GM12878 (cell line): ENCODE results near the gene HSF4.

Source experiments
- BHLHE40 ChIP-seq, 2 experiments: fragments of 450-650 bp in 1 of 2; IDR thresholded peaks; 2 replicates each; pipeline ENCODE4 v1.6.1; 2011 to 2017; ENCODE audit warnings: low read depth in 2 of 2, borderline replicate concordance in 1 of 2, improper control_type of control experiment in 1 of 2, low read length in 1 of 2, mild to moderate bottlenecking in 1 of 2
- POLR2AphosphoS5 ChIP-seq: IDR thresholded peaks from 2 replicates; pipeline ENCODE4 v1.6.1; 2011; ENCODE audit warnings: mild to moderate bottlenecking, low read length, inconsistent platforms
- TARDBP ChIP-seq: IDR thresholded peaks from 2 replicates; pipeline ENCODE4 v1.6.1; 2016; ENCODE audit warnings: borderline replicate concordance
- YY1 ChIP-seq: IDR thresholded peaks from 2 replicates; pipeline ENCODE4 v1.6.1; 2011; ENCODE audit warnings: low read depth, mild to moderate bottlenecking, low read length
- ZNF217 ChIP-seq: fragments of 450-650 bp; IDR thresholded peaks from 2 replicates; pipeline ENCODE4 v1.6.1; 2017; ENCODE audit warnings: antibody characterized with exemption, mild to moderate bottlenecking
- TF ChIP-seq, protein P1 (sequence below): fragments of 450-650 bp; IDR thresholded peaks from 2 replicates; pipeline ENCODE4 v1.6.1; 2017; ENCODE audit warnings: mild to moderate bottlenecking, moderate library complexity
- TF ChIP-seq, protein P2 (sequence below): fragments of 450-650 bp; IDR thresholded peaks from 2 replicates; pipeline ENCODE4 v1.6.1; 2014; ENCODE audit warnings: mild to moderate bottlenecking
- TF ChIP-seq, protein P3 (sequence below): fragments of 450-650 bp; IDR thresholded peaks from 2 replicates; pipeline ENCODE4 v1.6.1; 2018; ENCODE audit warnings: borderline replicate concordance, mild to moderate bottlenecking; ENCODE audit not compliant: partially characterized antibody

DNA sequence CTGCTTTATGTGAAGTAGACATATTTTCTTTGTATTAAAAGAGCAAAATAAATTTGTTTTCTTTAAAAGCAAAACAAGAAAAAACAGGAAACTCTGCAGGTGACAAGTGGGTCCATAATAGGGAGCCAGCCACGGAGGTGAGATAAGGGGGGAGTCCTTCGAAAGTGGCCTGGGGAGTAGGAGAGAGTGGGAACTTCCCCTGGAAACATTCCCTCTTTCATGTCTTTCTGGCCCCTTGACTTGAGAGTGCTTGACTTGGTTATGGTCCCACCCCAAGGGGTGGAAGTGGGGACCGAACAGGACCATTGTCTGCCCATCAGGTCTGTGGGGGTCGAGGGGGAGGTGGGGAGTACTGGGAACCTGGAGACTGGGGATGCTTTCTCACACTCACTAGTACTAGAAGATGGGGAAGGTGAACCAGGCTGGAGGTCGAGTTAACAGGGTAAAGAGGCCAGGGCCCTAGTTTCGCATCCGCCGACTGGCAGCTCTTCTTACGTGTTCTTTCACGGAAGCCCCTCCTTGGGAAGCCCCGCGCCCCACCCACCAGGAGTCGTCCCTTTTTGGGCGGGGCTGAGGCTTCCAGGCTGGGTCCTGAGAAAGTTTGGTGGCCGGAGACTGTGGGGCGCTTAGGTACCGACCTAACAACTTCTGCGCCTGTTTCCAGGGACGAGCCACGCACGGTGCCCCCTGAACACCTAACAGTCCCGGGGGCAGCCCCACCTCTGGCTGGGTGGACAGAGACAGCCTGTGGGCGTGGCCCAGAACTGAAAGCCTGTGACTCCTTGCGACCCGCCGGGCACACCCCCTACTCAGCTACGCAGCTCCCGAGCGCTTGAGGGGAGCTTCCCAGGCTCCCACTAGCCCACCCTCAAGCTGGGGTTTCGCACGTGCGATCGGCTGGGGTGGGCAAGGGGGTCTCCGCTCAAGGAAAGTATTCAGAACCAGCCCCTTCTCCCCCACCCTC lies 5.6 kb upstream of the HSF4 start:
- TF ChIP-seq, protein P1, sequence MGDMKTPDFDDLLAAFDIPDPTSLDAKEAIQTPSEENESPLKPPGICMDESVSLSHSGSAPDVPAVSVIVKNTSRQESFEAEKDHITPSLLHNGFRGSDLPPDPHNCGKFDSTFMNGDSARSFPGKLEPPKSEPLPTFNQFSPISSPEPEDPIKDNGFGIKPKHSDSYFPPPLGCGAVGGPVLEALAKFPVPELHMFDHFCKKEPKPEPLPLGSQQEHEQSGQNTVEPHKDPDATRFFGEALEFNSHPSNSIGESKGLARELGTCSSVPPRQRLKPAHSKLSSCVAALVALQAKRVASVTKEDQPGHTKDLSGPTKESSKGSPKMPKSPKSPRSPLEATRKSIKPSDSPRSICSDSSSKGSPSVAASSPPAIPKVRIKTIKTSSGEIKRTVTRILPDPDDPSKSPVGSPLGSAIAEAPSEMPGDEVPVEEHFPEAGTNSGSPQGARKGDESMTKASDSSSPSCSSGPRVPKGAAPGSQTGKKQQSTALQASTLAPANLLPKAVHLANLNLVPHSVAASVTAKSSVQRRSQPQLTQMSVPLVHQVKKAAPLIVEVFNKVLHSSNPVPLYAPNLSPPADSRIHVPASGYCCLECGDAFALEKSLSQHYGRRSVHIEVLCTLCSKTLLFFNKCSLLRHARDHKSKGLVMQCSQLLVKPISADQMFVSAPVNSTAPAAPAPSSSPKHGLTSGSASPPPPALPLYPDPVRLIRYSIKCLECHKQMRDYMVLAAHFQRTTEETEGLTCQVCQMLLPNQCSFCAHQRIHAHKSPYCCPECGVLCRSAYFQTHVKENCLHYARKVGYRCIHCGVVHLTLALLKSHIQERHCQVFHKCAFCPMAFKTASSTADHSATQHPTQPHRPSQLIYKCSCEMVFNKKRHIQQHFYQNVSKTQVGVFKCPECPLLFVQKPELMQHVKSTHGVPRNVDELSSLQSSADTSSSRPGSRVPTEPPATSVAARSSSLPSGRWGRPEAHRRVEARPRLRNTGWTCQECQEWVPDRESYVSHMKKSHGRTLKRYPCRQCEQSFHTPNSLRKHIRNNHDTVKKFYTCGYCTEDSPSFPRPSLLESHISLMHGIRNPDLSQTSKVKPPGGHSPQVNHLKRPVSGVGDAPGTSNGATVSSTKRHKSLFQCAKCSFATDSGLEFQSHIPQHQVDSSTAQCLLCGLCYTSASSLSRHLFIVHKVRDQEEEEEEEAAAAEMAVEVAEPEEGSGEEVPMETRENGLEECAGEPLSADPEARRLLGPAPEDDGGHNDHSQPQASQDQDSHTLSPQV, result no peak
- TF ChIP-seq YY1, result no peak
- no peak for TF ChIP-seq TARDBP
- TF ChIP-seq BHLHE40 (IDR thresholded peaks at IDR 0.05; ENCODE audit: borderline replicate concordance in 1 of 2, low read depth in 2 of 2, low read length in 1 of 2), result peak; percentile 58 to 72; a peak in 2 of 4 replicates
- TF ChIP-seq, protein P2, sequence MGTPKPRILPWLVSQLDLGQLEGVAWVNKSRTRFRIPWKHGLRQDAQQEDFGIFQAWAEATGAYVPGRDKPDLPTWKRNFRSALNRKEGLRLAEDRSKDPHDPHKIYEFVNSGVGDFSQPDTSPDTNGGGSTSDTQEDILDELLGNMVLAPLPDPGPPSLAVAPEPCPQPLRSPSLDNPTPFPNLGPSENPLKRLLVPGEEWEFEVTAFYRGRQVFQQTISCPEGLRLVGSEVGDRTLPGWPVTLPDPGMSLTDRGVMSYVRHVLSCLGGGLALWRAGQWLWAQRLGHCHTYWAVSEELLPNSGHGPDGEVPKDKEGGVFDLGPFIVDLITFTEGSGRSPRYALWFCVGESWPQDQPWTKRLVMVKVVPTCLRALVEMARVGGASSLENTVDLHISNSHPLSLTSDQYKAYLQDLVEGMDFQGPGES, result no peak
- peak; percentile 82; the same call in 1 of the 2 replicates for TF ChIP-seq POLR2AphosphoS5
- no peak for TF ChIP-seq ZNF217
- TF ChIP-seq, protein P3, sequence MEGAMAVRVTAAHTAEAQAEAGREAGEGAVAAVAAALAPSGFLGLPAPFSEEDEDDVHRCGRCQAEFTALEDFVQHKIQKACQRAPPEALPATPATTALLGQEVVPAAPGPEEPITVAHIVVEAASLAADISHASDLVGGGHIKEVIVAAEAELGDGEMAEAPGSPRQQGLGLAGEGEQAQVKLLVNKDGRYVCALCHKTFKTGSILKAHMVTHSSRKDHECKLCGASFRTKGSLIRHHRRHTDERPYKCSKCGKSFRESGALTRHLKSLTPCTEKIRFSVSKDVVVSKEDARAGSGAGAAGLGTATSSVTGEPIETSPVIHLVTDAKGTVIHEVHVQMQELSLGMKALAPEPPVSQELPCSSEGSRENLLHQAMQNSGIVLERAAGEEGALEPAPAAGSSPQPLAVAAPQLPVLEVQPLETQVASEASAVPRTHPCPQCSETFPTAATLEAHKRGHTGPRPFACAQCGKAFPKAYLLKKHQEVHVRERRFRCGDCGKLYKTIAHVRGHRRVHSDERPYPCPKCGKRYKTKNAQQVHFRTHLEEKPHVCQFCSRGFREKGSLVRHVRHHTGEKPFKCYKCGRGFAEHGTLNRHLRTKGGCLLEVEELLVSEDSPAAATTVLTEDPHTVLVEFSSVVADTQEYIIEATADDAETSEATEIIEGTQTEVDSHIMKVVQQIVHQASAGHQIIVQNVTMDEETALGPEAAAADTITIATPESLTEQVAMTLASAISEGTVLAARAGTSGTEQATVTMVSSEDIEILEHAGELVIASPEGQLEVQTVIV, result no peak
